NOMO-1 treated with DMSO at 0.1 percent for 48 hours (cell line): ENCODE data around the gene RELL2.
A peak's percentile ranks its signal among the peaks of the same experiment; 100 is the strongest.

Experiments used
- DNase-seq: peaks from one replicate; lab custom pipeline; 2025; ENCODE audit not compliant: unreplicated experiment; lab: John Stamatoyannopoulos, UW

Gene RELL2

GRCh38 chr5:141649056-141649688, 12.4 kb downstream of the RELL2 start:
- no peak for DNase-seq

- no peak for DNase-seq
Observed at GRCh38 chr5:141649972-141650371, 13.2 kb downstream of the RELL2 start.

GRCh38 chr5:141650851-141651727, 14.3 kb downstream of the RELL2 start, which contains the start of gene FCHSD1:
TSS of gene FCHSD1 (minus strand) at chr5:141651418. CDS start at chr5:141651368, 50 bp downstream.
- peak; percentile 79 for DNase-seq

GRCh38 chr5:141651728-141652105, 14.9 kb downstream of the RELL2 start:
- no peak for DNase-seq

GRCh38 chr5:141654298-141654697, 17.5 kb downstream of the RELL2 start:
- DNase-seq = no peak

GRCh38 chr5:141655020-141655419, 18.2 kb downstream of the RELL2 start:
- no peak for DNase-seq

GRCh38 chr5:141656396-141656795, 19.6 kb downstream of the RELL2 start:
- no peak for DNase-seq

- DNase-seq = no peak
Observed at GRCh38 chr5:141657404-141657803, 20.6 kb downstream of the RELL2 start.

- DNase-seq = no peak
Observed at GRCh38 chr5:141657937-141658545, 21.2 kb downstream of the RELL2 start.

- DNase-seq = no peak
Observed at GRCh38 chr5:141662028-141662427, 25.2 kb downstream of the RELL2 start.

GRCh38 chr5:141663506-141663905, 26.7 kb downstream of the RELL2 start:
- no peak for DNase-seq

- peak; percentile 71 for DNase-seq
Observed at GRCh38 chr5:141664733-141665461, 28.1 kb downstream of the RELL2 start.

- no peak for DNase-seq
Observed at GRCh38 chr5:141665995-141666940, 29.5 kb downstream of the RELL2 start.

- DNase-seq = no peak
Observed at GRCh38 chr5:141668601-141669265, 31.9 kb downstream of the RELL2 start.

- no peak for DNase-seq
Observed at GRCh38 chr5:141669520-141669919, 32.7 kb downstream of the RELL2 start.

GRCh38 chr5:141672071-141672840, 35.5 kb downstream of the RELL2 start:
- DNase-seq = no peak

GRCh38 chr5:141672841-141673813, 36.3 kb downstream of the RELL2 start:
- no peak for DNase-seq

GRCh38 chr5:141674747-141675146, 38.0 kb downstream of the RELL2 start:
- DNase-seq = no peak
